Activated CD4-positive, CD25-positive, alpha-beta regulatory T cell treated with anti-CD3 and anti-CD28 coated beads, Interleukin-2, amount 50 U/mL, for 72 hours (primary cell): Measurements from ENCODE around the gene DUSP22.

Source experiments
- DNase-seq: peaks from one replicate; pipeline ENCODE4 v3.0.0; 2021

The DUSP22 gene

DNA sequence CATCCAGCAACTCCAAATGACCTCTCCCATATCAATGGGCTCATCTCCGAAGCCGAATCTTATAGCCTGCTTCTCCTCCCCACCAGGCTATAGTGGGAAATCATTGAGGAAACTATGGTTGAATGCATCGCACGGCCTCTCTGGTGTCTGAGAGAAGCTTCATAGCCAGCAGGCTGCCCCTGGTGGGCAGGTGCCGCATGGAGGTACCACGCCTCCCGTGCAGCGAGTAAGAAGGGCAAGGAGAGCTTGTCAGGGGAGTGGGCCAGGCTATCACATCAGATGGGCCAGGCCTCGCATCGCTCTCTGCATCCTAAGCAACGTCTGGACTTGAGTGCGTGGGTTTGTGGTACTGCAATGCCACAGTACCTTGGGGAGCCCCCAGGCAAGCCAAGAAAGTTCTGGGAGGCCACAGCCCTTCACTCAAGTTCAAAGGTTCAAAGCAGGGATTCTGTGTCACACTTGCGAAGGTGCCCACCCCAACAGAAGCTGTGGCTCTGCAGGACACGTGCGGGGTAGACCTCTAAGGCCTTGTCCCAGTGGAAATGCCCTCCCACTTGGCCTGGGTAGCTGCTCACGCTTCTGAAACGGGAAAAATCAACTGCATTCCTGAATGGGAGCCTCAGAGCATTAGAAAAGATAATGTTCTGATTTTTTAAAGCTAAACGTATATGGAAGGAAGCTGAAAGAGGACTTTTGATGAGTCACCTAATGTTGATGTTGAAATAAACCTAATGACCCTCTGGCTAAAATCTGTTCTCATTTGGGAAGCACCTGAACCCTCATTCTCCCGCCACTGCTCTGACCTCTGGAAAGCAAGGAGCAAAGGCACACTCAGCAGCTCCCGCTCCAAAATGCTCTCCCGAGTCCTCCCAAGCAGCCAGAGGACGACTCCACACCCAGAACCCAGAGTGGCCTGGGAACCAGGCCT lies 90.9 kb downstream of the DUSP22 start:
- DNase-seq: peak; percentile 27

DNA sequence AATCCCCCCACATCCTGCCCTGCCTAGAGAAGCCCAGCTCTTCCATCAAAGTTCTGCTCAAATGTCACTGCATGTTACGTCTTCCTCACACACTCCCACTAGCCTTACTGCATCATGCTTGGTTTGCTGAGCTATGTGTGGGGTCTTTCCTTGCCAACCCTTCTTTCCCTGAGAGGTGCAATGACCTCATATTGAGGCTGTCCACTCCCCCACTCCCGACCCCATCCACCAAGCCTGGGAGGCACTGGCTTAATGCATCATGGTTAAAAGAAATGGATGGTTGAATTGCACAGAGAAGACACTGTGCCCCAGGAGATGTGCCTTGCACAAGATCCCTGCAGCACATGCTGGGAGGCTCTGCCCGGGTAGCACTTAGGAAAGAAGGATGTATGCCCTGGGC lies 91.6 kb downstream of the DUSP22 start:
- DNase-seq: no peak

DNA sequence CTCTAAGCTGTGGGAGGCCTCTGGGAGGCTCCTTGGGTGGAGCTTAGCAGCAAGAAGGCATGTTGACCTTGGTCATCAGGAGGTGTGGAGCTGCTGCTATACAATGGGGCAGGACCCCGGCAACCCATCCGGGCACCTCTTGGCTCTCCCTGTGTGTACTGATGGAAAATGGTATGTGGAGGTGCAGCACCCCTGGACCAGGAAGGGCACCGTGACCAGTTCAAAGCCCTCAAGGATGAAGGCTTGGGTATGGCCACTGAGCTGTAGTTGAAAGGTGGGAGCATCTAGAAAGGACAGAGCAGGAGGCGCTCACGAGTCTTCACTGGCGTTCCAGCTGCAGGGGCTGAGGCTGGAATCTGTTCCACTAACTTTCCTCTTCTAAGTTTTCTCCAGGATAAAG lies 92.6 kb downstream of the DUSP22 start:
- DNase-seq: no peak

DNA sequence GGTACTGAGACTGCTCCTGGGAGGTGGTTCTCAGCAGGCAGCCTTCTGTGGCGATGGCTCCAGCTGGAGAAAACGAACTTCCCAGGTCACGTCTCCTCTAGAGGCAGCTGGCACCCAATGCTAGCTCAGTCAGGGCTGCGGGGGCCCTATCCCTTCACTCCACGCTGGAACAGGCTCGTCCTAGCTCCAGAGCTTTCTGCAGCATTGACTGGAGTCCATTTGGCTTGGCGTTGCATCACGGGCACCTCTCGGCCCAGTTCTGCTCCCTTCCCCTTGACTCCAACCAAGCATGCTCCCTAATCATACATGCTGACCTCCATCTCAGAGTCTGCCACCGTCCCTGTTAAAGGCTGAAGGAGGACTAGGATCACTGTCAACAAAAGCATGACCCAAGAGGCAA lies 93.3 kb downstream of the DUSP22 start:
- no peak for DNase-seq

DNA sequence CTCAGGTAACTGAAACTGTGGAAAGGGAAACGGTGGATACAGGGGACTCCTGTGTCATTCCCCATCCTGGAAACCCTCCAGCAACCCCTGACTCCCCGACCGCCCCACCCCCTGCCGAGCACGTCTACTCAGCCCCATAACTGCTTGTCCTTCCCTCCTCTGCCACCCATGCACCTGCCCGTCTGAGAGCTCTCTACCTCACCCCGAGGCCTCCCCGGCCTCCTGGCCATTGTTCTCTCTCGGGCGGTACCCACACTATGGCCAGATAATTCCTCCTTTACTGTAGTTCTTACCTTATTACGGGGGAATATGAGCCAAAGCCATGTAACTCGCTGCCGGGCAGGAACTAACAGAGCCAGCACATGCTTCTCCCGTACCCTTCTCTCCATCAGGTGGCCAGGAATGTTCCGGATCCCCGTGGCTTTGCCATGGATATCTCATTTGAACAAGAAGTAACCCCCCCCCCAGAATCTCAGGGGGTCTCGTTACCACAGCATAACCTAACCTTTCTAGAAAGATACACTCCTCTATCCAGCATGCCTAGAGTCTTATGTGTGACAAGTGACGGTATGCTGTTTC lies 94.5 kb downstream of the DUSP22 start:
- DNase-seq: no peak

DNA sequence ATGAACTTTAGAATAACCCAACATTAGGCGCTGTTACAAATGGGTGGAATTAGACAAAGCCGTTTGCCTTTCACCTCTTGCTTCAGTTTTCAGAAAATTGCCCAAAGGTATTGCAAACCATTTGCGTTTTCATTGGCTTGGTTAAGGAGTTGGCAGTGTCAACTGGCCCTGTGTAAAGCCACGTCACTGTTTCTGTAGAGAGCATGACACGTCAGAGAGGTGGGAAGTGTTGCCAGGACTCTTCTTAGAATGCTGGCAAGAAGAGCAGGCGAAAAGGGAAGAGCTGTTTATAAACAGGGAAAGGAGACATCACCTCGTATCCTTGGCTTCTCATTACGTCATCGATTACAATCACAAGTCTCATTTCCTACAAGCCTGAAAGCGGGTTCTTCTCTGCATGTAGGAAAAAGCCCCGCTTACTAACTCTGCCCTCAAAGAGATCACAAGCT lies 95.0 kb downstream of the DUSP22 start:
- no peak for DNase-seq

DNA sequence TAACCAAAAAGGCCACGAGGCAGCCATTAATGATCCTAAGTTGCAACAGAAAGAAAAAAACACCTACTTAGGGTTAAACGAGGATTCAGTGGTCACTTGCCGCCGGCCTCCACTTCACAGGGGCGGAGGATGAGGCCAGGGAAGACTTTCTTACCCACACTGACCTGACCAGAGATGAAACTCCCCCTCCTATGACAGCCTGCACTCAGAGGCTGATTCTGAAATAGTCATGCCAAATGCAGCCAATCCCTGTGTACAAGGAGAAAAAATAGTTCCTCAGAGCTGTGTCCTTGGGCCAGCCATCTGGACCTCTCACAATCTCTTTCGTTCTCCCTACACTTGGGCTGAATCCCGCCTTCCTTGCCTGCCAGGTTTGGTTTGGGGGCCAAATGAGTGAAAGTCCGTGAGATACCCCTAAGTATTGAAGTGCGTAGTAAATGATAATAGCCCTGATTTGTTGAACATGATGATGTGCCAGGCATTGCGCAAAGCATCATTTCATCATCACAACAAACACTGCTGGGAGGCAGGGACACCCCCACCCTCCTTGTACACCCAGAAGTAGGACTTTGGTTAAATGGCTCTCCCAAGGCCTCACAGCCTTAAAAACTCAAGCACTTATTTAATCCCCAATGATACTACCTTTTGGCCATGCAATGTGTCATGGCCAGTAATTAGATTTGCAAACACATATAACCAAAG lies 96.1 kb downstream of the DUSP22 start:
- no peak for DNase-seq

DNA sequence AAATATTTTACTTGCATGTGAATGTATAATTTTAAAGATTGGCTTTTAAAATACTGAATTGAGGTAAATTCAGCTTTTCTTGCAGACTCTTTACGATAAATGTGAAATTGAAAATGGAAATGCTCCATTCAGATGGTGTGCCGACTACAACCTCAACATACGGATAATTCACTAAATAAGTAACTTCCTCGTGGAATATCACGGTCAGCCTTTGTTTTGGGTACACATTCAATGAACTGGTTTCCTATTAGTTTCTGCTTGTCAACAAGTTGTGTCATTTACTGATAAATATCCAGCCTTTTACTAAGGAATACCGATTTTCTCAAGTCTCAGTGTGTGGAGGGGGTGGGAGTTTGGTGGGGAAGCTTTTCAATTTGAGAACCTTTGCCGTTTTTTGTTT lies 96.9 kb downstream of the DUSP22 start:
- no peak for DNase-seq

DNA sequence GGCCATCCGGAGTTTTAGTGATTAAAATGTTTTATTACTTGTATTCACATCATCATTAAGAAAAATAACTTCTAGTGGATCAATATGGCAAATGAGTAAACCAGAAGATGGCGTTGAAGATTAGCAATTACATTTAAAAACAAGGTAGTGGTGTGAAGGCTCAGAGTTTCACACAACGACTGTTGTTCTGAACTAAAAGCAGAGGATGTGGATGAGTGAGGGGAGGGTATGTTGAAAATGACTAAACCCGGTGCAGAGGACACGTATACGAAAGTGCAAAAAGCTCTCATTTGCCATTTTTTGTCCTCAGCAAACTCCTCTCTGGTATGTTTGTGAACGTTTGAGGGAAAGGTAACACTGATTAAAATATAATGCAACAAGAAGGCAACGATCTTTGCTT lies 97.3 kb downstream of the DUSP22 start:
- DNase-seq: no peak

DNA sequence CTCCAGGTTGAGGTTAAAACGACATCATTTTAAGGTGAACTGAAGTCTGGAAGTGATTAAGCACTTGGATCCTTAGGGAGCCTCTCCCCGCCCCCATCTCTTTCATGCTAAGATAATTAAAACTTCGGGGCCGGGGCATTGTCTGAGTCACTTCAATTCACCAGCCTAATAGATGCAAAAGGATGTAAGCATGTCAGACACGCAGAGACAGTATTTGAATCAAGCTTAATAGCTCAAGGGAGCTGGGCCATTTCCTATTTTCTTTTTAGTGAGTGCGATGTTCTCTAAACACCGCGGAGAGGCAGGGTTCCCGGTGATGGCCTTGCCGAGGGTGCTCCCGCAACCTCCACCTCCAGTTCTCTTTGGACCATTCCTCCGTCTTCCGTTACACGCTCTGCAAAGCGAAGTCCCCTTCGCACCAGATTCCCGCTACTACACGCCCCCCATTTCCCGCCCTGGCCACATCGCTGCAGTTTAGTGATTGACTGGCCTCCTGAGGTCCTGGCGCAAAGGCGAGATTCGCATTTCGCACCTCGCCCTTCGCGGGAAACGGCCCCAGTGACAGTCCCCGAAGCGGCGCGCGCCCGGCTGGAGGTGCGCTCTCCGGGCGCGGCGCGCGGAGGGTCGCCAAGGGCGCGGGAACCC lies 98.7 kb downstream of the DUSP22 start:
- DNase-seq: no peak

DNA sequence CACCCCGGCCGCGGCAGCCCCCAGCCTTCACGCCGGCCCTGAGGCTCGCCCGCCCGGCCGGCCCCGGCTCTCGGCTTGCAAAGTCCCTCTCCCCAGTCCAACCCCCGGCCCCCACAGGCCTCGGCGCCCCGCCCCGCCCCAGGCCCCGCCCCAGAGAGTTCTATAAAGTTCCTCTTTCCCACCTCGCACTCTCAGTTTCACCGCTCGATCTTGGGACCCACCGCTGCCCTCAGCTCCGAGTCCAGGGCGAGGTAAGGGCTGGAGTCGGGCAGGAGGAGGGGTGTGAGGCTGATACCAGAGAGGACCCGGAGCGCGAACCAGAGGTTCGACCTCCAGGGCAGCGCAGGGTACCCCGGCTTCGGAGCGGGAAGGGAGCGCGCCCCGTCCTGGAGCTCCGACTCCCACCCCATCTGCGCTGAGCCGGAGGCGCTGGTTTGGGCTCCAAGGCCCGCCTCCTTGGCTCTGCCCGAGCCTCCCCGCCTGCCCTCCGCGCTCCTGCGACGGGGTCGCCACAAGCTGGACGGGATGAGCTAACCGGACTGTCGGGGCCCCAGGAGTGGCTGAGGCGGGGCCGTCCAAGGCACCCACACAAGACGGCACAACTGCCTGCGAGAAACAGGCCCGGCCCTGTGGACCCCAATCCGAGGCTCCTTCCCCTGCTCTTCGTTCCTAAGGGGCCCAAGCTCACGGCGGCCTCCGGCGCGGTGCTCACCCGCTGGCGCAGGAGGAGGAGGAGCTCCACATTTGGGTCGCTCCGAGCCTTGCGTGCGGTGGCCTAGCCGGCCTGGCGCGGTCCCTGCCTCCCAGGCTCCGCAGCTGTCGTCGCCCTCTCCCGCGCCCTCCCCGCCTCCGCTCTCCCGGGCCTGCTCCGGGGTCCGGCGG lies 99.5 kb downstream of the DUSP22 start, which contains the start of gene IRF4:
IRF4 (plus strand) TSS at position 194 of the 882 bp plus-strand sequence. CDS start 1,401 bp downstream, outside the sequence.
- peak; percentile 76 for DNase-seq

DNA sequence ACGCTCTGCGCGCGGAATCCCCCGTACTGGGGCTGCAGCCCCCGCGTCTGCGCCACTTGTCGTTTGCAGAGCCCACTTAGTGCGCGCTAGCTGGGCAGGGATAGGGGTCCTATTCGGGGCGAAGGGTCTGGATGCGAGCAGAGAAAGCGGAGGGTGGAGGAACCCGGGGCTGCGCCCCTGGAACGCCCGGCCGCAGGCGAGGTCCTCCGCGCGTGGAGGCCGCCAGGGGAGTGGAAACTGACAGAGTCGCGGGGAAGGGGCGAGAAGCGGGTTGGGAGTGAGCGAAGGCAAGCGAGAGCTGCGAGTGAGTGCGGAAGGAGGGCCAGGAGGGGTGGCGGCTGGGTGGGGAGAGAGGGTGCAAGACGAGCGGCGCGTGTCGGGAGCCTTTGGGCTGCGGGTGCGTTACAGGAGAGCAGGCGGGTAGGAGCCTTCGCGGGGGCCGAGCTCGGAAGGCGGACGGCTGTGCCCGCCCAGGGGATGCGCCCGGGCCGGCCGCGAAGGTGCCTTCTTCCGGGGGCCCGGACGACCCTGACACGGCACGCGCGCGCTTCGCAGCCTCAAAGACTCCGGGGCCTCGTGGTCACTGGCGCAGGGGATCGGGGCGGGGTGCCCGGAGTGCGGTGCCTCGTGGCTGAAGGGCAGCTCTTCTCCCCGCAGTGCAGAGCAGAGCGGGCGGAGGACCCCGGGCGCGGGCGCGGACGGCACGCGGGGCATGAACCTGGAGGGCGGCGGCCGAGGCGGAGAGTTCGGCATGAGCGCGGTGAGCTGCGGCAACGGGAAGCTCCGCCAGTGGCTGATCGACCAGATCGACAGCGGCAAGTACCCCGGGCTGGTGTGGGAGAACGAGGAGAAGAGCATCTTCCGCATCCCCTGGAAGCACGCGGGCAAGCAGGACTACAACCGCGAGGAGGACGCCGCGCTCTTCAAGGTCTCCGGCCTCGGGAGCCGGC lies 100.4 kb downstream of the DUSP22 start:
- DNase-seq: peak; percentile 66

DNA sequence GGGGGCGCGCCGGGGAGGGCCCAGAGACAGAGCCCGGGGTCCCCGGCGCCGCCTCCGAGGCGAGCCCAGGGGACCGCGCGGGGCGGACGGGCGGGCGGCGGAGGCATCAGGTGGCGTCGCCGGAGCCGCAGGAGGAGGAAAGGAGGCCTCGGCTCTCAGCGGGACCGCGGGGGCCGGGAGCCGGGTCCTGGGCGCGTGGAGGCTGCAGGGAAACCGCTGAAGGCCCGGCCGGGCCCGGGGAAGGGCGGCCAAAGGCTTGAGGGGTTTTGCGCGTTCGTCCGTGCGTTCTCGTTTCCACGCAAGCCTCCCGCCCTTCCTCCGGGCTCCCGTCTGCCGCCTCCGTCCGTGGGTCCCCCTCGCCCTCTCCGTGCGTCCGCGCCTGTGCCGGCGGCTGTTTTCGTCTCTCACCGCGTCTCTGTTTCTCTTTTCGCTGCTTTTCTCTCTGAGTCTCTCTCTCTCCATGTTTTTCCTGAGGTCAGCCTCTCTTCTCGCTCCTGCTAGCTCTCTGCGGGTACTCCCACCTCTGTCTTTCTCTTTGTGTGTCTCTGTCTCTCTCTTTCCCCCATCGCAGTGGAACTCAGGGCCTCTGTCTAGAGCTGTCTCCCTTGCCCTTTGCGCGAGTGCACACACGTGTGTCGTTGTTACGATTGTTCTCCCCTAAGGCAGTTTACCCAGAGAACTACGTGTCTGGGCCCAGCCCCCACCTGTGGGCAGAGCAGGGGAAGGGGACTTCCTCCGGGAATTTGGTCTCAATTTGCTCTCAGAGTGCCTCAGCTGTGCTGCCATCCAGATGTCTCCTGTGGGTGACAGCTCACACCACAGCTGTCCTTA lies 101.3 kb downstream of the DUSP22 start:
- no peak for DNase-seq

DNA sequence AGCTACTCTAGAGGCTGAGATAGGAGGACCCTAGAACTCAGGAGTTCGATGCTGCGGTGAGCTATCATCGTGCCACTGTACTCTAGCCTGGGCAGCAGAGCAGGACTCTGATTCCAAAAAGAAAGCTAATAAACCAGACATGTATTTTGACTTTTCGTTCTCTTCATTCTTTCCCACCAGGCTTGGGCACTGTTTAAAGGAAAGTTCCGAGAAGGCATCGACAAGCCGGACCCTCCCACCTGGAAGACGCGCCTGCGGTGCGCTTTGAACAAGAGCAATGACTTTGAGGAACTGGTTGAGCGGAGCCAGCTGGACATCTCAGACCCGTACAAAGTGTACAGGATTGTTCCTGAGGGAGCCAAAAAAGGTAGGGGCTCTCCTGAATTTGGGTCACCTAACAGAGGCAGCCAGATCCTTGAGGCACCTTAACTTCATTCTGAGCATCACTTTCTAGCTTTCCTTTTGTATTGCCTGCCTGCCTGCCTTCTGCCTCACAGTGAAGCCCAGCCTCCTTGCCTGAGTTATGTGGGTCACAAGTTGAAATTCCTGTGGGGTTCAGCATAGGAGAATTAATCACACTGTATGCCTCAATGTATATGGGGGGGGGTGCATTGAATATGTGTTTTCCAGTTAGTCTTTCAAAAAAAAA lies 102.5 kb downstream of the DUSP22 start:
- no peak for DNase-seq

DNA sequence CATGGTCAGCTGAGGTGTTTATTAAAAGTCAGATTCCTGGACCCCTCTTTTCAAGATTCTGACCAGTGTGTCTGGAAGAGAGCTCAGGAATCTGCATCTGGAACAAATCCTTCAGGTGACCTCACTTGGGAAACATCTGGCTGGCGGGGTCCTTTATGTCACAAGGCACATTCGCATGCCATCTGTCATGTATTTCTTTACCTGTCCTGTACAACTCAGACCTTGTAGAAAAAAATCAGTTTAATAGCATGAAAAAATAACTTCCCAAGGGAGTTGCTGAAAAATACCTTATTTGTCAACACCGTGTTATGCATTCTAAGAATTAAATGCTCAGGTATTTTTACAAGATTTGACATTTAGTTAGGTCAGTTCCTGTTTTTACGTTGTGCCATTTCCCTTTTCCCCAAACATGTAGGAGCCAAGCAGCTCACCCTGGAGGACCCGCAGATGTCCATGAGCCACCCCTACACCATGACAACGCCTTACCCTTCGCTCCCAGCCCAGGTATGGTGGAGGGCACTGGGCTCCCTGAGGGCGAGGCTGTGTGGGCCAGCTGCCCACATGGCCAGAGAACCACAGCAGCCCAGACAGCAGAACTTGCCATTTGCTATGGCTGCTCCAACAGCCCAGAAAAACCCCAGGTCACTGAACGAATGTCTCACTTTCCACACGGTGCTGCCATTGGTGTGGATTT lies 103.3 kb downstream of the DUSP22 start:
- no peak for DNase-seq

DNA sequence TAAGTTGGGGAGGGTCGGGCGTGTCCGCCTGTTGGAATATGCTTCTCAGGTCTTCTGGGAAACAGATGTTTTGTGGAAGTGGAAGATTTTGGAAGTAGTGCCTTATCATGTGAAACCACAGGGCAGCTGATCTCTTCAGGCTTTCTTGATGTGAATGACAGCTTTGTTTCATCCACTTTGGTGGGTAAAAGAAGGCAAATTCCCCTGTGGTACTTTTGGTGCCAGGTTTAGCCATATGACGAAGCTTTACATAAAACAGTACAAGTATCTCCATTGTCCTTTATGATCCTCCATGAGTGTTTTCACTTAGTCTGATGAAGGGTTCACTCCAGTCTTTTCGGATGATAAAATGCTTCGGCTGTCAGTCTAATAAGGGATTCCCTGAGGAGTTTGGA lies 103.8 kb downstream of the DUSP22 start:
- DNase-seq: no peak

DNA sequence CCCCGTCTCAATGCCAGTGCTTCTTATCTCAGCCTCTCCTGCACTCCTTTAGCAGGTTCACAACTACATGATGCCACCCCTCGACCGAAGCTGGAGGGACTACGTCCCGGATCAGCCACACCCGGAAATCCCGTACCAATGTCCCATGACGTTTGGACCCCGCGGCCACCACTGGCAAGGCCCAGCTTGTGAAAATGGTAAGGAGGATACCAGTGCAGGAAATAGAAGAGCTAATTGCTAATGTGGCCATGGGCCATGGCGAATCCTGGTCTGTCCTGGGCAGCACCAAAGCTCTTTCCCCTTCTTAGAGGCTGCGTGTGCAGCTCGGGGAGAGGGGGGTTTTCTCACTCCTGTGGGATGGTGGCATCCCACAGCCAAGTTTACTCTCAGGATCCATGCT lies 104.8 kb downstream of the DUSP22 start:
- no peak for DNase-seq

DNA sequence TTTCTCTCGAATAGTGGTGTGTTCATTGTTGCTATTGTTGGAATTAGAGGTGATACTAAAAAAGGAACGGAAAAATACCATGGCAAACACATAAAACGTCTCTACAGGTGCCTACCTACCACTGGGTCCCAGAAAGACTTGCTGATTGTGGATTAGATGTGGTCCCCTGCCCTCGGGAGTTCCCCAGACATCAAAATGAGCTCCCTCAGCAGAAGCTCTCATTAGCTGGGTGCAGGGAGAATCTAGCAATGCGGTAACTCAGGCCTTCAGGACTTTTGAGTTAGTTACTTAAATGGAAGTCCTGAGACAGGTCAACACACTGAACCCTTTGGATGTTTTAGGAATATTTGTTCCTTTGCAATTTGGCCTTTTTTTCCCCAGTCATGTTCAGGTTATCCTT lies 105.3 kb downstream of the DUSP22 start:
- DNase-seq: no peak

DNA sequence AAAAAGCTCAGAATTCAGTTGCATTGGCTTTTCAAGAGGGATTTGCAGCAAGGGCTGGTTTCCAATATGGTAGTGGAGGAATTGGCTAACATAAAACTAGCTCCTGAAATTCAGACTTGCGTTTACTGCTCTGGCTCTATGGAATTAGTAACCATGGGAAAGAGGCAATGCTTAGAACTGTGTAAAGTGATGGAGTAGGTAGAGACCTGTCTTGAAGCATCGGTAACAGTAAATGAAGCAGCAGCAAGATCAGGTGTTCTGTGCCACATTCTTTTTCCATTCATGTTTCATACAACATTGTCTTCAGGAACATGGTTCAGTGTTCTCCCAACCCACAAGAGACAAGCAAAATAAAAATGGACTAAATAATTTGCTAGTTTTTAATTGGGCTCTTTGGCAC lies 105.8 kb downstream of the DUSP22 start:
- no peak for DNase-seq
